Measurements from ENCODE around the gene FOXO3.

GRCh38 chr6:108630050-108630714, 69.5 kb downstream of the FOXO3 start:
- TF ChIP-seq CTCF (IDR thresholded peaks at IDR 0.05) (no peak), POLR2A (IDR thresholded peaks at IDR 0.05) (no peak)

All from testis (tissue), 2 donors.